Gastroesophageal sphincter (tissue), 3 donors: ENCODE results near the gene KRT38.

ENCODE experiments used
- POLR2A ChIP-seq, 2 donors: fragments of 450-650 bp; IDR thresholded peaks; one replicate each; pipeline ENCODE4 v1.6.1; 2017; ENCODE audit warnings: antibody characterized with exemption in 2 of 2, mild to moderate bottlenecking in 2 of 2, moderate library complexity in 1 of 2
- TF ChIP-seq, protein P1 (sequence below), 4 experiments: fragments of 200-600 bp in 2 of 4; fragments of 450-650 bp in 2 of 4; sonication (generic) in 1 of 4; IDR thresholded peaks; one replicate each; pipeline ENCODE4 v1.5.1; 2017 to 2019; ENCODE audit warnings: antibody characterized with exemption in 4 of 4, mild to moderate bottlenecking in 2 of 4, moderate library complexity in 2 of 4

DNA sequence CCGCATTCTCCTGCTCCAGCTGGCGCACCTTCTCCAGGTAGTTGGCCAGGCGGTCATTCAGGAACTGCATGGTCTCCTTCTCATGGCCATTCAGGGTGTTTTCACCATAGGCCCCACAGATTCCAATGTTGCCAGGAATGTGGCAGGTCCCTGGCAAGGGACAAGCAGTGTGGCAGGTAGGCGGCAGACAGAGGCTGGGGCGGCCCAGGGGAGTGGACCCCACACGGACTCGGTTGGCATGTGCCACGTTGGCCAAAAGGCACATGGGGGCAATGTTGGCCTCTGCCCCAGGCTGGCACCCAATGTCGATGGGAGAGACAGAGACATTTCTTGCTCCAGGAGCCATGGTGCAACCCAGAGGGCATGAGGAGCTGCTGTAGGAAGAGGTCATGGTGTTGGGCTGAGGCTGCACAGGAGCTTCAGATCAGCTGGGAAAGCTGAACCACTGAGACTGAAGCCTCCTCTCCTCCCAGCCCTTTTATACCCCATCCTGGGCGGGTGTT lies at the start of gene KRT38:
- TF ChIP-seq, protein P1, sequence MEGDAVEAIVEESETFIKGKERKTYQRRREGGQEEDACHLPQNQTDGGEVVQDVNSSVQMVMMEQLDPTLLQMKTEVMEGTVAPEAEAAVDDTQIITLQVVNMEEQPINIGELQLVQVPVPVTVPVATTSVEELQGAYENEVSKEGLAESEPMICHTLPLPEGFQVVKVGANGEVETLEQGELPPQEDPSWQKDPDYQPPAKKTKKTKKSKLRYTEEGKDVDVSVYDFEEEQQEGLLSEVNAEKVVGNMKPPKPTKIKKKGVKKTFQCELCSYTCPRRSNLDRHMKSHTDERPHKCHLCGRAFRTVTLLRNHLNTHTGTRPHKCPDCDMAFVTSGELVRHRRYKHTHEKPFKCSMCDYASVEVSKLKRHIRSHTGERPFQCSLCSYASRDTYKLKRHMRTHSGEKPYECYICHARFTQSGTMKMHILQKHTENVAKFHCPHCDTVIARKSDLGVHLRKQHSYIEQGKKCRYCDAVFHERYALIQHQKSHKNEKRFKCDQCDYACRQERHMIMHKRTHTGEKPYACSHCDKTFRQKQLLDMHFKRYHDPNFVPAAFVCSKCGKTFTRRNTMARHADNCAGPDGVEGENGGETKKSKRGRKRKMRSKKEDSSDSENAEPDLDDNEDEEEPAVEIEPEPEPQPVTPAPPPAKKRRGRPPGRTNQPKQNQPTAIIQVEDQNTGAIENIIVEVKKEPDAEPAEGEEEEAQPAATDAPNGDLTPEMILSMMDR (IDR thresholded peaks at IDR 0.05) = no peak
- no peak for TF ChIP-seq POLR2A (IDR thresholded peaks at IDR 0.05)
